Kidney epithelial cell (primary cell): ENCODE results near the gene SLC27A5. TPM values are rescaled to one million over a fixed set of nuclear protein-coding genes. Genes with fewer than 3 reads are reported as not detected.

Experiments used
- DNase-seq: peaks from one replicate; pipeline ENCODE4 v3.0.0-alpha.2; 2010; ENCODE audit warnings: low read depth
- H3K27me3 ChIP-seq: 2 replicates; pipeline ENCODE4 v1.6.0; 2011; ENCODE audit warnings: low read length; ENCODE audit not compliant: control insufficient read depth, insufficient read depth
- H3K36me3 ChIP-seq: 2 replicates; pipeline ENCODE4 v1.5.1; 2011; ENCODE audit warnings: low read length; ENCODE audit not compliant: control insufficient read depth, insufficient read depth
- H3K4me3 ChIP-seq: 2 replicates; pipeline ENCODE4 v1.5.1; 2011; ENCODE audit warnings: low read depth, mild to moderate bottlenecking, control low read depth, low read length
- total RNA-seq: library from RNA; depleted of rRNA; stranded (reverse); fragments of >200 nt; gene quantifications from 2 replicates; pipeline ENCODE4 v1.2.3, GENCODE V29; 2015
- TF ChIP-seq, protein P1 (sequence below): IDR thresholded peaks from 2 replicates; pipeline ENCODE4 v1.5.1; 2011; ENCODE audit warnings: mild to moderate bottlenecking, moderate library complexity, low read length, control low read depth, inconsistent platforms; ENCODE audit not compliant: insufficient read depth, poor library complexity, severe bottlenecking

SLC27A5 gene
- total RNA-seq, 1 donor from 2014 or later: 9.2 TPM

- no peak for DNase-seq
- Histone ChIP-seq H3K4me3 (no peak overlapping the region), H3K36me3 (no peaks in the 10 kb centered on the region), H3K27me3 (no peaks in the 10 kb centered on the region)
- TF ChIP-seq, protein P1, sequence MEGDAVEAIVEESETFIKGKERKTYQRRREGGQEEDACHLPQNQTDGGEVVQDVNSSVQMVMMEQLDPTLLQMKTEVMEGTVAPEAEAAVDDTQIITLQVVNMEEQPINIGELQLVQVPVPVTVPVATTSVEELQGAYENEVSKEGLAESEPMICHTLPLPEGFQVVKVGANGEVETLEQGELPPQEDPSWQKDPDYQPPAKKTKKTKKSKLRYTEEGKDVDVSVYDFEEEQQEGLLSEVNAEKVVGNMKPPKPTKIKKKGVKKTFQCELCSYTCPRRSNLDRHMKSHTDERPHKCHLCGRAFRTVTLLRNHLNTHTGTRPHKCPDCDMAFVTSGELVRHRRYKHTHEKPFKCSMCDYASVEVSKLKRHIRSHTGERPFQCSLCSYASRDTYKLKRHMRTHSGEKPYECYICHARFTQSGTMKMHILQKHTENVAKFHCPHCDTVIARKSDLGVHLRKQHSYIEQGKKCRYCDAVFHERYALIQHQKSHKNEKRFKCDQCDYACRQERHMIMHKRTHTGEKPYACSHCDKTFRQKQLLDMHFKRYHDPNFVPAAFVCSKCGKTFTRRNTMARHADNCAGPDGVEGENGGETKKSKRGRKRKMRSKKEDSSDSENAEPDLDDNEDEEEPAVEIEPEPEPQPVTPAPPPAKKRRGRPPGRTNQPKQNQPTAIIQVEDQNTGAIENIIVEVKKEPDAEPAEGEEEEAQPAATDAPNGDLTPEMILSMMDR: no peak
These were observed 29.4 kb downstream of the SLC27A5 start for GRCh38 chr19:58482372-58482771.

DNA sequence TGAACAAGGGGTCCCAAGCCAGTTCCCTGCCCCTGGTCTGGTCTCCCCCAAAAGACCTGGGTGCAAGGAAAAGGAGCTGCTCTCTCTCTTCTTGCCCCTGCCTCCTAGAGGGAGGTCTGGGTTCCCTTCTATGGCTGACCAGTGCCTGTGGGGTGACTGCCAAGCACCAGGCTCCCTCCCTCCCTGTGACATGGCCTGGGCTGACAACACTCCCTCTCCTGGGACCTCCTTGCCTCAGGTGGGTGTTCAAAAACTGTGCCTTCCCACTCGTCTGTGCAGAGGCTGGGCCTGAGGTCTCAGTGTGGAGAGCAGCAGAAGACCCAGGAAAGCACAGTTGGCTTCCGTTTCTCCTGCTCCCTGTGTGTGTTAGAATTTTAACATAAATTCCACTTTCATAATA lies 31.0 kb downstream of the SLC27A5 start:
- DNase-seq: no peak
- TF ChIP-seq, protein P1: no peak
- Histone ChIP-seq H3K36me3 (no peaks in the 10 kb centered on the region), H3K4me3 (no peak overlapping the region), H3K27me3 (no peaks in the 10 kb centered on the region)

DNA sequence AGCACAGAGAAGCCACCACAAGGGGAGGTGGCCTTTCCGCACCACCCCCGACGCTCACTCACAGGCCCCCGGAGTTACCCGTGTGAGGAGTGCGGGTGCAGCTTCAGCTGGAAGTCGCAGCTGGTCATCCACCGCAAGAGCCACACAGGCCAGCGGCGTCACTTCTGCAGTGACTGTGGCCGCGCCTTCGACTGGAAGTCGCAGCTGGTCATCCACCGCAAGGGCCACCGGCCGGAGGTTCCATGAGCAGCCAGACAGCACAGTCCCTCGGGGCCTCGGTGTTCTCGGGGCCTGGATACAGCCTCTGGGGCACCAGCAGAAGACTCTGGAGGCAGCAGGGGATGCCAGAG lies 31.3 kb downstream of the SLC27A5 start:
- no peaks in the 10 kb centered on the region for H3K36me3 ChIP-seq

GRCh38 chr19:58479736-58480480 lies 31.9 kb downstream of the SLC27A5 start:
- Histone ChIP-seq H3K27me3 (no peaks in the 10 kb centered on the region), H3K36me3 (no peaks in the 10 kb centered on the region), H3K4me3 (no peak overlapping the region)
- no peak for DNase-seq
- TF ChIP-seq, protein P1: no peak

More for the DNA sequence above, 31.3 kb downstream of the SLC27A5 start:
- H3K4me3 ChIP-seq: no peak overlapping the region
- no peak for DNase-seq
- TF ChIP-seq, protein P1: no peak
- no peaks in the 10 kb centered on the region for H3K27me3 ChIP-seq

GRCh38 chr19:58479303-58479702 lies 32.5 kb downstream of the SLC27A5 start:
- no peak overlapping the region for H3K4me3 ChIP-seq
- DNase-seq: no peak
- H3K36me3 ChIP-seq: no peaks in the 10 kb centered on the region
- H3K27me3 ChIP-seq: no peaks in the 10 kb centered on the region
- TF ChIP-seq, protein P1: no peak

GRCh38 chr19:58477871-58478270 lies 33.9 kb downstream of the SLC27A5 start:
- TF ChIP-seq, protein P1: no peak
- H3K4me3 ChIP-seq: no peak overlapping the region
- no peaks in the 10 kb centered on the region for H3K27me3 ChIP-seq
- no peak for DNase-seq
- no peaks in the 10 kb centered on the region for H3K36me3 ChIP-seq
